HG03175 (cell line): ENCODE results near the gene LRBA.
"Not testable (repeated sequence)": the region's sequence is repeated elsewhere in the genome, so short reads cannot be mapped to it uniquely, and the experiment has no call there.

Experiments used
- ATAC-seq: cut with Tn5 transposase; IDR thresholded peaks from one replicate; pipeline ENCODE4 v1.9.1; 2021; ENCODE audit warnings: mild to moderate bottlenecking, moderate library complexity; ENCODE audit not compliant: unreplicated experiment

The LRBA gene

DNA sequence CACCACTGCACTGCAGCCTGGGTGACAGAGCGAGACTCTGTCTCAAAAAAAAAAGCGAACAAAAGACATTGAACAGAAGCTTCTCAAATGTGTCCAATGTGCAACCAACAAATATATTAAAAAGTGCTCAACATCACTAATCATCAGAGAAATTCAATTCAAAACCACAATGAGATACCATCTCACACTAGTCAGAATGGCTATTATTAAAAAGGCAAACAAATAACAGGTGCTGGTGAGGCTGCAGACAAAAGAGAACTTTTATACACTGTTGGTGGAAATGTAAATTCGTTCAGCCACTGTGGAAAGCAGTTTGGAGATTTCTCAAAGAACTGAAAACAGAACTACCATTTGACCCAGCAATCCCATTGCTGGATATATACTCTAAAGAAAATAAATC lies 477.2 kb downstream of the LRBA start:
- not testable (repeated sequence) for ATAC-seq

- ATAC-seq = no peak
These were observed 480.3 kb downstream of the LRBA start for GRCh38 chr4:150534818-150535217.

DNA sequence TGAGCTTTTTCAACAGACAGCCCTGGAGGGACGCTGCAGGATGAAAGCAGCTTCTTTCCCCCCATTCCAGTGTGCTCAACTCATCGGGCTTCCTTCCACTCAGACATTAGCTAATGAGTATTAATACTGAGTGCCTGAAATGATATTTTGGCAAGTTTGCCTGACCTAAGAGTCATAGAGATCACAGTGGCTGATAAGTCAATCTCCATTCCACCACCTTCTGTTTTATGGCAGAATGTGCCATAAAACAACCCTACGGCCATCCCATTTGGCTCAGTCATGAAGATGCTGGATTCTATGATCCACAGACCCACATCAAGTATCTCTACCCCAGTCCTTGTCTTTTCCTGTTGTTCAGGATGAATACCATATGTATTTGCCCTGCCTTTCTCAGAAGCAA lies 481.4 kb downstream of the LRBA start:
- ATAC-seq = no peak

GRCh38 chr4:150525321-150525868 lies 489.7 kb downstream of the LRBA start:
- ATAC-seq = no peak

- ATAC-seq = no peak
These were observed 496.5 kb downstream of the LRBA start for GRCh38 chr4:150518559-150518958.

GRCh38 chr4:150515135-150515534 lies 499.9 kb downstream of the LRBA start:
- ATAC-seq = no peak

DNA sequence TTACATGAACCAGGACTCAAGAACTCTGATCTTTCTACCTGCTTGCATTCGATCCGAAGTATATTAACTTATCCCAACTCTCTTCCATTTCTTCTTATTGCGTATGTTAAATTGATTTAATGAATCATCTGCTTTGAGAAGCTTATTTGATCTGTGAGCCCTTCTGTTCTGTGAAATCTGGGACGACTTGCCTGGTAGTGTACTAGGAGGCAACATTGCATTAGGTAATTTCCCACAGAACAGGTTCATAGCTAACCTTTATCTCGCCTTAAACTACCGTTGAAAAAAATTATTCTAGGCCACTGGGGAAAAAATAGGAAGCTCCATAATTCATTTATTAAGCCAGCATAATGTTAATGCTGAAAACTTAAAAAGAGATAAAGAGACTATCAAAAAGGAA lies 500.4 kb downstream of the LRBA start:
- no peak for ATAC-seq

GRCh38 chr4:150510176-150510865 lies 504.8 kb downstream of the LRBA start:
- no peak for ATAC-seq

DNA sequence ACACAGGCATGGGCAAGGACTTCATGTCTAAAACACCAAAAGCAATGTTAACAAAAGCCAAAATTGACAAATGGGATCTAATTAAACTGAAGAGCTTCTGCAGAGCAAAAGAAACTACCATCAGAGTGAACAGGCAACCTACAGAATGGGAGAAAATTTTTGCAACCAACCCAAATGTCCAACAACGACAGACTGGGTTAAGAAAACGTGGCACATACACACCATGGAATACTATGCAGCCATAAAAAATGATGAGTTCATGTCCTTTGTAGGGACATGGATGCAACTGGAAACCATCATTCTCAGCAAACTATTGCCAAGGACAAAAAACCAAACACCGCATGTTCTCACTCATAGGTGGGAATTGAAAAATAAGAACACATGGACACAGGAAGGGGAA lies 507.4 kb downstream of the LRBA start:
- not testable (repeated sequence) for ATAC-seq

GRCh38 chr4:150501983-150502382 lies 513.1 kb downstream of the LRBA start:
- ATAC-seq = no peak

GRCh38 chr4:150501009-150501727 lies 513.9 kb downstream of the LRBA start:
- no peak for ATAC-seq

DNA sequence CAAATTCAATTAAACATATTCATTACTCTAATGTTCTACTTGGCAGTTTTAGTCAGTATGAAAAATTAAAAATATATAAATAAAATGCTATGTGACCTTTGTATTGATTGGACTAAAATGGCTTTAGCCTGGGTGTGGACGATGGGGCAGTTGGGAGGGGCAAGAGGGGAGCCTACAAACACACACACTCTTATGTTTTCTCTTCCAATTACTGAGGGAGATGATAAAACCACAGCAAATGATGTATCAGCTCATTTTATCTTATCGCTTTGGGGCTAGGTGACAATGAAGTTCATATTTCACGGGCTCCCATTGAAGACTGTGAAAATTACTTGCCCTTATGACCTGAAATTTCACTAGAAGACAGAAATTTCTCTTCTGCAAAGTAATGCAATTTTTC lies 517.5 kb downstream of the LRBA start:
- ATAC-seq = no peak

- ATAC-seq = no peak
These were observed 519.5 kb downstream of the LRBA start for GRCh38 chr4:150495550-150495949.

DNA sequence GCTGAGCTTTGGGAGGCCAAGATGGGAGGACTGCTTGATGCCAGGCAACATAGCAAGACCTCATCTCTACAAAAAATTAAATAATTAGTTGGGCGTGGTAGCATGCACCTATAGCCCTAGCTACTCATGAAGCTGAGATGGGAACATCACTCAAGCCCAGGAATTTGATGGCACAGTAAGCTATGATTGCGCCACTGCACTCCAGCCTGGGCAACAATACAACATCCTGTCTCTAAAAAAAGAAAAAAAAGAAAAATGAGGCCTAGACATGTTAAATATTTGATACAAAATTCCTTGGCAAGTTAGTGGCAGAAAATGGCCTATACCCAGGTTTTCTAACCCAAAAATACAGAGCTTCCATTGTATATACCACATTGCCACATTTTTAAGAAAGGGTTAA lies 521.2 kb downstream of the LRBA start:
- no peak for ATAC-seq

DNA sequence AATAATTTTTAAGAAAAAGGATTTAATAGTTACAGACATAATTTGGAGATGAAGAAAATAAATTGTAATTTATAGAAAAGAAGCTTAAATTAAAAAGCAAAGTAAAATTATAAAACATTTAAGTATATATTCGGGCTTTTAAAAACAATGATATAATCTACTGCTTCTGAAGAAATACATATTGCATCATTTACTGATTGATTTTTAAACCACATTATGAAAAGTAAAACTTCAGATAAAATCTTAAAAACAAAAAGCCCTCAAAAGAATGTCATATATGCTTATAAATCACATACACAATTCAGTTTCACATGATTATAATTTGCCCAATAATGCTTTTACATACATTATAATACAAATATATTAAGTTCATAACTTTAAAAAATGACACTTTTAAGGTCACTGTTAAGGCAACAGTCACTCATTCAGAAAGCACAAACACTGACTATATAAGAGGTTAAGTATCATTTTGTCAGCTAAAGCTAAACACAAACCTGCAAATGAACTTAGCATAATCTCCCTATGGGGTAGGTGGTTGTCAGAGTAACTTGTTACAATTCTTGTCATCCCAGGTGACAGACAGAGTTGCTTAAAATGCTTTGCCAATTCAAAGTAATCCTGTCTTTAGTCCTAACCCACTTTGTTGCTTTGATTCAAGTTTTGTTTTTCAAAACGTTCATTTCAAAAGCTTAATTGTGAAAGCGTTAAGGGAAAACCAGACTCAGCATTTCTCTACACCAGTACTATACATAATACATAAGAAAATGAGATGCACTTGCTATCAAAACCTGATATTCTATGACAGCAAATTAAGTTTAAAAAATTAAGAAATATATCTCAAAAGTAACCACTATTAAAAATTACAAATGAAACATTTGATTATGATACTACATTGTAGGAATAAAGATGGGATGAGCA lies 523.7 kb downstream of the LRBA start:
- ATAC-seq = no peak

- ATAC-seq = no peak
These were observed 532.5 kb downstream of the LRBA start for GRCh38 chr4:150482581-150482980.

DNA sequence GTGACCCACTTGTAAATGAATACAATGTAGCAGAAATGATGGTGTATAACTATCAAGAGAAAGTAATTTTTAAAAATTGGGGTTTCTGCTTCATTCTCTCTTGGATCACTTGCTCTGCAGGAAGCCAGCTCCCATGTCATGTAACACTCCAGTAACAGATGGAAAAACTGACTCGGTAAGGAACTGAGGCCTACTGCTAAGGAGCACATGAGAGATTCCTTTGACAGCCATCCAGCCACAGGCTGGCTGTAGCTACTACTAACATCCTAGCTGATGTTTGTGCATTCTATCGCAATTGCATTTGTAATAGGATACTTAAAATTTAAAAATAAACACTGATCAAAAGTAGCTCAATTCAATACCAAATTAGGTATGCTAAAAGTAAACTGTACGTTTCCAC lies 535.4 kb downstream of the LRBA start:
- ATAC-seq = no peak

GRCh38 chr4:150477869-150478268 lies 537.2 kb downstream of the LRBA start:
- ATAC-seq = no peak

- no peak for ATAC-seq
These were observed 538.3 kb downstream of the LRBA start for GRCh38 chr4:150476776-150477175.

DNA sequence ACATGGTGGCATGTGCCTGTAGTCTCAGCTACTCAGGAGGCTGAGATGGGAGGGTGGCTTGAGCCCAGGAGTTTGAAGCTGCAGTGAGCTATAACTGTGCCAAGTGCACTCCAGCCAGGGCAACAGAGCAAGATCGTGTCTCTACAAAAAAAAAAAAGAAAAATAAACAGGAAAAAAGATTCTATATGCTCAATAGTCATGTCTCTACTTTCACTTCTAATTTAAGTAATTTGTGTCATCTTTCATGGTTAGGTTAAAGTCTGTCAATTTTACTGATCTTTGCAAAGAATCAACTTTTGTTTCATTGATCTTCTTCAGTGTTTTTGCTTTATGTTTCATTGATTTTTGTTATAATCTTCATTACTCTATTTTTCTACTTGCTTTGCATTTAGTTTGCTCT lies 539.3 kb downstream of the LRBA start:
- ATAC-seq = no peak

GRCh38 chr4:150464523-150464922 lies 550.6 kb downstream of the LRBA start:
- ATAC-seq = no peak
